ENCODE results near the gene PRDX1.
A peak's percentile ranks its signal among the peaks of the same experiment; 100 is the strongest.
"Not testable (repeated sequence)": the region's sequence is repeated elsewhere in the genome, so short reads cannot be mapped to it uniquely, and the experiment has no call there.

The PRDX1 gene

GRCh38 chr1:45522324-45523104 is 830 bp upstream of the PRDX1 start:
- in situ Hi-C loops (cut with HindIII; ENCODE audit: low sequenced_read_pairs), result no loop called here
- DNase-seq (ENCODE audit: low read depth), result no peak
- H3K4me3 ChIP-seq (ENCODE audit: low read depth, low read length), result peak overlapping the region; percentile 98
- no peak for TF ChIP-seq CTCF (IDR thresholded peaks at IDR 0.05; ENCODE audit: low read depth, low read length, missing control alignments)

DNA sequence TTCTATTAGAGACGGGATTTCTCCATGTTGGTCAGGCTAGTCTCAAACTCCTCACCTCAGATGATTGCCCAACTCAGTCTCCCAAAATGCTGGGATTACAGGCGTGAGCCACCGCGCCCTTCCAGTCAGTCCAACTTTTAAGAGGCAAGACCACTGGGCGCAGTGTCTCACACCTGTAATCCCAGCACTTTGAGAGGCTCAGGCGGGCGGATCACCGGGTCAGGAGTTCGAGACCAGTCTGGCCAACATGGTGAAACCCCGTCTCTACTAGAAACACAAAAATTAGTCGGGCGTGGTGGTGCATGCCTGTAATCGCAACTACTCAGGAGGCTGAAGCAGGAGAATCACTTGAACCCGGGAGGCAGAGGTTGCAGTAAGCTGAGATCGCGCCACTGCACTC is 1.9 kb downstream of the PRDX1 start:
- DNase-seq (ENCODE audit: low read depth); in situ Hi-C loops (cut with HindIII; ENCODE audit: low sequenced_read_pairs): not testable (repeated sequence)
- H3K4me3 ChIP-seq (ENCODE audit: low read depth, low read length), result peak overlapping the region; percentile 98

DNA sequence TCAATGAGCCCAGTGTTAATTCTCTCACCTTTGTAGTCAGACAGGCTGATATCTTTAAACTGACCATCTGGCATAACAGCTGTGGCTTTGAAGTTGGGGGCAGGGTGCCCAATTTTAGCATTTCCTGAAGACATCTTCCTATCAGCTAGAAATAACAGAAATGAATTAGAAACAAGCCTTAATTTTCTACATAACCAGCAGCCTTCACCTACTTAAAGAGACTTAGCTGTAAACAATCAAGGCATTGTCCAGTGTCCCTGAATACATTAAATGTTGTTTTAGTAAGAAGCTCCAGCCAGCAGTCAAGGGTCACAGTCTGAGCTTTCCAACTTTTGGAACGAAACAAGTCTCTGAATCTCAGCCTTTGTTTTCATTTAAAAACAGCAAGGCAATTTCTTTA is 2.8 kb downstream of the PRDX1 start:
- TF ChIP-seq CTCF (IDR thresholded peaks at IDR 0.05; ENCODE audit: low read depth, low read length, missing control alignments), result no peak
- in situ Hi-C loops (cut with HindIII; ENCODE audit: low sequenced_read_pairs), result no loop called here
- DNase-seq (ENCODE audit: low read depth), result no peak
- H3K4me3 ChIP-seq (ENCODE audit: low read depth, low read length), result peak overlapping the region; percentile 21

GRCh38 chr1:45518366-45518765 is 3.3 kb downstream of the PRDX1 start:
- H3K4me3 ChIP-seq (ENCODE audit: low read depth, low read length); in situ Hi-C loops (cut with HindIII; ENCODE audit: low sequenced_read_pairs); DNase-seq (ENCODE audit: low read depth): not testable (repeated sequence)

DNA sequence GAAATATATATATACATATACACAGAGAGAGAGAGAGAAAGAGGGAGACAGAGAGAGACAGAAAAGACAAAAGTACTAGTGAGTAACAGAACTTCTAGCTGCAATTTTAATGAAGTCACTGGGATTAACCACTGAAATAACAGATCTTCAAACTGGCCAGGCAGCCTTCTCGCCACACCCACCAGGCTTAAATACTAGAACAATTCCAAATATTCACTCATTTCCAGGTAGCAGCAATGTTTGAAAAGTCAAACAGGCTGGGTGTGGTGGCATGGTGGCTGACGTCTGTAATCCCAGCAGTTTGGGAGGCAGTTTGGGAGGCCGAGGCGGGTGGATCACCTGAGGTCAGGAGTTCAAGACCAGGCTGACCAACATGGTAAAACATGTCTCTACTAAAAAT is 5.2 kb downstream of the PRDX1 start:
- no peak for TF ChIP-seq CTCF (IDR thresholded peaks at IDR 0.05; ENCODE audit: low read depth, low read length, missing control alignments)
- DNase-seq (ENCODE audit: low read depth), result no peak
- H3K4me3 ChIP-seq (ENCODE audit: low read depth, low read length), result no peak overlapping the region
- in situ Hi-C loops (cut with HindIII; ENCODE audit: low sequenced_read_pairs), result no loop called here

DNA sequence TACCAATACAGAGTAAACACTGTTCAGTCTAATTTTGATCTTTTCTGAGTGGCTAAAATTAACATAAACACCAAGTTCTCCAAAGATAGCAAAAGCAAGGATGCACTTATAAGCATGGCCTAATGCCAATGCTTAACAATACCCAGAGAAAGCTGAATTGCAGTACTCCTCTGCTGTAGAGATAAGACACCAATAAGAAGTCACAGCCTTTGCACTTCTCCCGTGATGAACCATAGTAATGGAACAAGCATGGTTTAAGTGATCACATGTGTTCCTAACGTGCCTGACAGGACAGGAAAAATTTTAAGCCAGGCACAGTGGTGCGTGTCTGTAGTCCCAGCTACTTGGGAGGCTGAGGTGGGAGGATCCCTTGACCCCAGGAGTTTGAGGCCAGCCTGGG is 5.6 kb downstream of the PRDX1 start:
- no peak overlapping the region for H3K4me3 ChIP-seq (ENCODE audit: low read depth, low read length)
- in situ Hi-C loops (cut with HindIII; ENCODE audit: low sequenced_read_pairs), result no loop called here
- no peak for TF ChIP-seq CTCF (IDR thresholded peaks at IDR 0.05; ENCODE audit: low read depth, low read length, missing control alignments)
- DNase-seq (ENCODE audit: low read depth), result no peak

DNA sequence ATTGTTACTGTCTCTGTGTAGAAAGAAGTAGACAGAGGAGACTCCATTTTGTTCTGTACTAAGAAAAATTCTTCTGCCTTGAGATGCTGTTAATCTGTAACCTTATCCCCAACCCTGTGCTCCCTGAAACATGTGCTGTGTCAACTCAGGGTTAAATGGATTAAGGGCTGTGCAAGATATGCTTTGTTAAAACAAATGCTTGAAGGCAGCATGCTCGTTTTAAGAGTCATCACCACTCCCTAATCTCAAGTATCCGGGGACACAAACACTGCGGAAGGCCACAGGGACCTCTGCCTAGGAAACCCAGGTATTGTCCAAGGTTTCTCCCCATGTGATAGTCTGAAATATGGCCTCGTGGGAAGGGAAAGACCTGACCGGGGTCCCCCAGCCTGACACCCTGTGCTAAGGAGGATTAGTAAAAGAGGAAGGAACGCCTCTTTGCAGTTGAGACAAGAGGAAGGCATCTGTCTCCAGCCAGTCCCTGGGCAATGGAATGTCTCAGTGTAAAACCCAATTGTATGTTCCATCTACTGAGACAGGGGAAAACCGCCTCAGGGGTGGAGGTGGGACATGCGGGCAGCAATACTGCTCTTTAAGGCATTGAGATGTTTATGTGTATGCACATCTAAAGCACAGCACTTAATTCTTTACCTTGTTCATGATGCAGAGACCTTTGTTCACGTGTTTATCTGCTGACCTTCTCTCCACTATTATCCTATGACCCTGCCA is 8.0 kb downstream of the PRDX1 start:
- DNase-seq (ENCODE audit: low read depth); H3K4me3 ChIP-seq (ENCODE audit: low read depth, low read length): not testable (repeated sequence)

DNA sequence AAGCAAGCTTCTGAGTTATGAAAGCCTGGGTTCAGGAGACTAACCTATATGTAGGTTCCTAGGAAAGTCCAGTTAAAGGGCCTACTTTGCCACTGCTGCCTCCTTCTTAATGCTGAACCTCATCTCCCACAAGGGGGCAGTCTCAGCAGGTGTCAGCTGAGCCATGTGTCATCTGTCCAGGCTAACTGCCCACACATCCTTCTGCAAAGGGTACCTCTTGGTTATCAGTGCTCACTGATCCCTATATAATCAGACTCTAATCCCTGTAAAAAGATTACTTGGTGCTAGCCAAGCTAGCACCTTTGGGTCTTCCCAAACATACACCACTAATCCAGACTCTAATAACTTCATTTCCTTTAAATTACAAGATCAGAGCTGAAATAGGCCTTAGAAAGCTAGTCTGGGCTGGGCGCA is 9.0 kb downstream of the PRDX1 start:
- DNase-seq (ENCODE audit: low read depth), result no peak
- peak; percentile 80 for TF ChIP-seq CTCF (IDR thresholded peaks at IDR 0.05; ENCODE audit: low read depth, low read length, missing control alignments)
- in situ Hi-C loops (cut with HindIII; ENCODE audit: low sequenced_read_pairs), result no loop called here
- H3K4me3 ChIP-seq (ENCODE audit: low read depth, low read length), result no peak overlapping the region

More for the DNA sequence above, 8.0 kb downstream of the PRDX1 start:
- in situ Hi-C loops (cut with HindIII; ENCODE audit: low sequenced_read_pairs), result not testable (repeated sequence)
